Stomach (tissue), 9 donors: Measurements from ENCODE around the gene FNBP1L. TPM values are rescaled to one million over a fixed set of nuclear protein-coding genes. Genes with fewer than 3 reads are reported as not detected.
A peak's percentile ranks its signal among the peaks of the same experiment; 100 is the strongest.
"Not testable (repeated sequence)": the region's sequence is repeated elsewhere in the genome, so short reads cannot be mapped to it uniquely, and the experiment has no call there.

Source experiments
- DNase-seq, 2 donors: peaks; one replicate each; pipeline versions ENCODE4 v3.0.0 to v3.0.0-alpha.2; 2013 to 2019
- H3K27ac ChIP-seq, 5 donors: fragments of 200-600 bp in 4 of 5; sonication (generic) in 4 of 5; one replicate each; pipeline ENCODE4 v1.5.1; 2013 to 2019; ENCODE audit warnings: mild to moderate bottlenecking in 1 of 5, moderate library complexity in 1 of 5
- H3K27me3 ChIP-seq, 3 donors: fragments of 200-600 bp; sonication (generic); one replicate each; pipeline ENCODE4 v1.5.1; 2017 to 2019; ENCODE audit warnings: mixed run types in 1 of 3
- H3K36me3 ChIP-seq, 4 donors: fragments of 200-600 bp; sonication (generic); 1 replicate in 3 of 4; 2 replicates in 1 of 4; pipeline ENCODE4 v1.5.1; 2016 to 2019
- H3K4me1 ChIP-seq, 4 donors: fragments of 200-600 bp; sonication (generic); one replicate each; pipeline ENCODE4 v1.5.1; 2016 to 2019
- H3K4me3 ChIP-seq, 4 donors: fragments of 200-600 bp; sonication (generic) in 3 of 4; one replicate each; pipeline ENCODE4 v1.5.1; 2016 to 2019; ENCODE audit warnings: mild to moderate bottlenecking in 1 of 4
- H3K9me3 ChIP-seq, 4 donors: fragments of 200-600 bp; sonication (generic); one replicate each; pipeline ENCODE4 v1.5.1; 2016 to 2019
- CTCF ChIP-seq, 7 experiments: fragments of 450-650 bp in 4 of 7; fragments of 200-600 bp in 3 of 7; sonication (generic) in 3 of 7; IDR thresholded peaks; one replicate each; pipeline ENCODE4 v1.5.1; 2016 to 2019; ENCODE audit warnings: antibody characterized with exemption in 7 of 7, control low read depth in 2 of 7, mild to moderate bottlenecking in 1 of 7
- EP300 ChIP-seq: sonication (generic); formaldehyde crosslinking; IDR thresholded peaks from one replicate; pipeline ENCODE4 v1.6.1; 2017; ENCODE audit warnings: antibody characterized with exemption
- POLR2A ChIP-seq, 4 donors: fragments of 450-650 bp; IDR thresholded peaks; one replicate each; pipeline ENCODE4 v1.6.1; 2016; ENCODE audit warnings: antibody characterized with exemption in 4 of 4, control low read depth in 2 of 4, mild to moderate bottlenecking in 1 of 4, moderate library complexity in 1 of 4
- POLR2AphosphoS5 ChIP-seq, 3 donors: sonication (generic); formaldehyde crosslinking; IDR thresholded peaks; one replicate each; pipeline ENCODE4 v1.6.1; 2016; ENCODE audit warnings: antibody characterized with exemption in 3 of 3
- WGBS, 5 donors: extraction: QIAGEN DNeasy Blood & Tissue Kit in 3 of 5; methylation state at CpG; one replicate each; pipeline versions ENCODE4 v1.1.5 to v1.1.7; 2013 to 2018; 5-methylcytosine and 5-hydroxymethylcytosine counted together
- intact Hi-C: fragments of 100-400 bp; cut with DNase I; formaldehyde crosslinking; loops from one replicate; pipeline ENCODE4 v1.15.1; 2023; ENCODE audit warnings: low total_unique reads
- polyA plus RNA-seq, 3 donors: library from polyadenylated mRNA; stranded (reverse); fragments of 200-250 nt; gene quantifications; one replicate each; pipeline ENCODE4 v1.2.3, GENCODE V29; 2013
- total RNA-seq, 5 donors: library from RNA; depleted of rRNA; stranded (reverse); fragments of >200 nt; gene quantifications; one replicate each; pipeline versions ENCODE4 v1.1.0 to v1.2.3, GENCODE V29; 2014 to 2016
- donor health status: healthy with polysubstance abuse.
- donor health status: Bipolar disorder and iron deficiency.
- donor health status: healthy.

FNBP1L gene
- total and polyA plus RNA-seq, 8 donors, result 9.2 to 74.0 (median 29.2) TPM

GRCh38 chr1:93549131-93549530, 101.2 kb downstream of the FNBP1L start:
- peaks cover 16 to 24% (median 21%) of the 10 kb centered on the region in 4 donors for H3K4me1 ChIP-seq
- 78 to 91% (median 87%) methylated on average over 1 of the region's 1 CpG for WGBS, 5 donors
- H3K36me3 ChIP-seq, result peaks cover 9 to 47% (median 24%) of the 10 kb centered on the region in 4 donors
- H3K27me3 ChIP-seq, result no peaks in the 10 kb centered on the region
- intact Hi-C loops, result no loop called here
- H3K4me3 ChIP-seq, result no peak overlapping the region
- TF ChIP-seq POLR2A (IDR thresholded peaks at IDR 0.05) (no peak), CTCF (IDR thresholded peaks at IDR 0.05) (no peak), POLR2AphosphoS5 (IDR thresholded peaks at IDR 0.05) (no peak), EP300 (no peak)
- H3K27ac ChIP-seq, result no peak overlapping the region
- H3K9me3 ChIP-seq, result no peaks in the 10 kb centered on the region
- no peak for DNase-seq

- 74 to 94% (median 87%) methylated on average over 4 of the region's 4 CpGs for WGBS, 5 donors
- peaks cover 9 to 41% (median 22%) of the 10 kb centered on the region in 4 donors for H3K36me3 ChIP-seq
- no peak for TF ChIP-seq CTCF (IDR thresholded peaks at IDR 0.05)
- TF ChIP-seq POLR2AphosphoS5 (IDR thresholded peaks at IDR 0.05), result no peak
- no peak for TF ChIP-seq EP300
- TF ChIP-seq POLR2A (IDR thresholded peaks at IDR 0.05), result no peak
- no peak for DNase-seq
- no peak overlapping the region for H3K4me3 ChIP-seq
- no peaks in the 10 kb centered on the region for H3K27me3 ChIP-seq
- no peak overlapping the region for H3K27ac ChIP-seq
- no peaks in the 10 kb centered on the region for H3K9me3 ChIP-seq
- peaks cover 22 to 31% (median 28%) of the 10 kb centered on the region in 4 donors for H3K4me1 ChIP-seq
- intact Hi-C loops, result no loop called here
Observed at GRCh38 chr1:93549811-93550210, 101.9 kb downstream of the FNBP1L start.

GRCh38 chr1:93552741-93553455, 105.0 kb downstream of the FNBP1L start:
- intact Hi-C loops, result no loop called here
- peak overlapping the region; percentile 67 to 82 (median 72) for H3K27ac ChIP-seq
- TF ChIP-seq EP300 (no peak), POLR2AphosphoS5 (IDR thresholded peaks at IDR 0.05) (no peak), POLR2A (IDR thresholded peaks at IDR 0.05) (no peak), CTCF (IDR thresholded peaks at IDR 0.05) (no peak)
- H3K36me3 ChIP-seq, result peaks cover 9 to 32% (median 17%) of the 10 kb centered on the region in 4 donors
- H3K4me3 ChIP-seq, result no peak overlapping the region
- peaks cover 31 to 49% (median 45%) of the 10 kb centered on the region in 4 donors for H3K4me1 ChIP-seq
- 23 to 37% (median 31%) methylated on average over 9 of the region's 9 CpGs for WGBS, 5 donors
- H3K9me3 ChIP-seq, result no peaks in the 10 kb centered on the region
- peak in 1 of 2 donors; percentile 32 for DNase-seq
- H3K27me3 ChIP-seq, result no peaks in the 10 kb centered on the region

GRCh38 chr1:93553886-93554490, 106.1 kb downstream of the FNBP1L start:
- H3K9me3 ChIP-seq, H3K4me3 ChIP-seq, H3K27me3 ChIP-seq, intact Hi-C loops: not testable (repeated sequence)
- peaks cover 31 to 49% (median 45%) of the 10 kb centered on the region in 4 donors for H3K4me1 ChIP-seq
- WGBS, 5 donors, result 14 to 39% (median 27%) methylated on average over 4 of the region's 4 CpGs
- peaks cover 9 to 26% (median 17%) of the 10 kb centered on the region in 4 donors for H3K36me3 ChIP-seq
- peak; percentile 18 to 78 (median 69) for TF ChIP-seq POLR2AphosphoS5 (IDR thresholded peaks at IDR 0.05)
- H3K27ac ChIP-seq, result peak overlapping the region in 4 of 5 donors; percentile 71 to 82 (median 72)
- peak in 1 of 2 donors; percentile 89 for DNase-seq
